Upper lobe of left lung (tissue), 6 donors: ENCODE data around the gene HOXA4. TPM values are rescaled to one million over a fixed set of nuclear protein-coding genes. Genes with fewer than 3 reads are reported as not detected.

ENCODE experiments used
- ATAC-seq, 2 donors: fragments of 200-7000 bp; cut with Tn5 transposase; one replicate each; pipeline ENCODE4 v1.9.1; 2022; ENCODE audit warnings: mild to moderate bottlenecking in 2 of 2, moderate library complexity in 2 of 2; ENCODE audit not compliant: low FRiP score in 2 of 2
- DNase-seq, 2 donors: peaks; one replicate each; pipeline ENCODE4 v3.0.0-alpha.2; 2019 to 2020
- H3K27ac ChIP-seq, 4 donors: fragments of 200-600 bp; sonication (generic); one replicate each; pipeline ENCODE4 v1.5.1; 2016 to 2019
- H3K27me3 ChIP-seq, 4 donors: fragments of 200-600 bp; sonication (generic); one replicate each; pipeline ENCODE4 v1.5.1; 2017 to 2019
- H3K36me3 ChIP-seq, 4 donors: fragments of 200-600 bp; sonication (generic); one replicate each; pipeline ENCODE4 v1.5.1; 2016 to 2019
- H3K4me1 ChIP-seq, 4 donors: fragments of 200-600 bp; sonication (generic); one replicate each; pipeline ENCODE4 v1.5.1; 2018 to 2019
- H3K4me3 ChIP-seq, 4 donors: fragments of 200-600 bp; sonication (generic); one replicate each; pipeline ENCODE4 v1.5.1; 2017 to 2019; ENCODE audit warnings: mild to moderate bottlenecking in 2 of 4, moderate library complexity in 1 of 4
- H3K9me3 ChIP-seq, 4 donors: fragments of 200-600 bp; sonication (generic); one replicate each; pipeline ENCODE4 v1.5.1; 2018 to 2019
- CTCF ChIP-seq, 6 experiments: fragments of 450-650 bp in 4 of 6; fragments of 200-600 bp in 2 of 6; sonication (generic) in 2 of 6; IDR thresholded peaks; one replicate each; pipeline ENCODE4 v1.5.1; 2016 to 2019; ENCODE audit warnings: antibody characterized with exemption in 6 of 6
- EP300 ChIP-seq, 4 donors: sonication (generic); formaldehyde crosslinking; IDR thresholded peaks; one replicate each; pipeline ENCODE4 v1.5.1; 2017; ENCODE audit warnings: antibody characterized with exemption in 4 of 4, control low read depth in 2 of 4
- POLR2A ChIP-seq, 4 donors: fragments of 450-650 bp; IDR thresholded peaks; one replicate each; pipeline ENCODE4 v1.5.1; 2016 to 2017; ENCODE audit warnings: antibody characterized with exemption in 4 of 4, mild to moderate bottlenecking in 2 of 4
- POLR2AphosphoS5 ChIP-seq, 2 donors: sonication (generic); formaldehyde crosslinking; IDR thresholded peaks; one replicate each; pipeline ENCODE4 v1.5.1; 2017; ENCODE audit warnings: antibody characterized with exemption in 2 of 2
- WGBS, 2 donors: methylation state at CpG; one replicate each; pipeline ENCODE4 v1.1.5; 2017 to 2018; 5-methylcytosine and 5-hydroxymethylcytosine counted together
- total RNA-seq, 6 donors: library from RNA; depleted of rRNA in 4 of 6; stranded (reverse); fragments of >200 nt in 4 of 6; gene quantifications; one replicate each; pipeline versions ENCODE4 v1.1.0 to v1.2.1, GENCODE V29; 2016 to 2021
- donor health status: DM: no; HTN: no; CAD: no; lungs with moderate emphysema.
- donor health status: DM: no; HTN: yes; CAD: no; lungs with severe emphysema.

HOXA4 gene
- total RNA-seq, 6 donors from 2014 or later = 1.5 to 10.5 (median 6.2) TPM

- peaks cover 2 to 96% (median 78%) of the 10 kb centered on the region in 4 donors for H3K27me3 ChIP-seq
- TF ChIP-seq POLR2A (IDR thresholded peaks at IDR 0.05) (no peak), CTCF (IDR thresholded peaks at IDR 0.05) (no peak), EP300 (IDR thresholded peaks at IDR 0.05) (no peak), POLR2AphosphoS5 (IDR thresholded peaks at IDR 0.05) (no peak)
- H3K4me3 ChIP-seq = peak overlapping the region in 2 of 4 donors; percentile 47 to 53
- DNase-seq (peak in 1 of 2 donors; percentile 8), ATAC-seq (no peak)
- 19 to 20% methylated on average over 5 to 10 of the region's 10 CpGs for WGBS, 2 donors
- H3K27ac ChIP-seq = no peak overlapping the region
- H3K9me3 ChIP-seq = peaks cover 0 to 6% (median 0%) of the 10 kb centered on the region in 4 donors
- no peaks in the 10 kb centered on the region for H3K36me3 ChIP-seq
- peaks cover 24 to 44% (median 34%) of the 10 kb centered on the region in 4 donors for H3K4me1 ChIP-seq
These were observed 41.8 kb upstream of the HOXA4 start for GRCh38 chr7:27172315-27172774.

GRCh38 chr7:27171637-27172314 lies 41.2 kb upstream of the HOXA4 start:
- ATAC-seq (no peak), DNase-seq (peak in 1 of 2 donors; percentile 18)
- Histone ChIP-seq H3K9me3 (peaks cover 0 to 6% (median 0%) of the 10 kb centered on the region in 4 donors), H3K4me1 (peaks cover 24 to 49% (median 36%) of the 10 kb centered on the region in 4 donors), H3K27ac (no peak overlapping the region), H3K4me3 (peak overlapping the region in 1 of 4 donors; percentile 5), H3K27me3 (peaks cover 2 to 98% (median 78%) of the 10 kb centered on the region in 4 donors), H3K36me3 (no peaks in the 10 kb centered on the region)
- WGBS, 2 donors = 7 to 9% methylated on average over 29 to 30 of the region's 30 CpGs
- no peak for TF ChIP-seq POLR2AphosphoS5 (IDR thresholded peaks at IDR 0.05)
- no peak for TF ChIP-seq POLR2A (IDR thresholded peaks at IDR 0.05)
- TF ChIP-seq EP300 (IDR thresholded peaks at IDR 0.05) = no peak
- TF ChIP-seq CTCF (IDR thresholded peaks at IDR 0.05) = no peak

DNA sequence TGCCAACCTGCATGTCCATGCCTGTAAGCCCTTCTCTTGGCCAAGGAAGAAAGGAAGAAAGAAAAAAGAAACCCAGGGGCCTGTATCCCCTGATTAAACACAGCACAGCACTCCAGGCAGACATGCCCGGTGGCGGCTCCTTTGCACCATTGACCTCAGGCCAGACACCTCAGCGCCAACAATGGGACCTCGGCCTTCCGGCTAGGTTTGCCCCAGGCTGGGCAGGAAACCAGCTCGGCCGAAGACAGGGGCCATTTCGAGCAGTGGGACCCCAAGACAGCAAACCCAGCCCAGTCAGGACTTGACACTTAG lies 40.7 kb upstream of the HOXA4 start:
- DNase-seq (peak in 1 of 2 donors; percentile 14), ATAC-seq (no peak)
- Histone ChIP-seq H3K4me3 (peak overlapping the region in 1 of 4 donors; percentile 5), H3K4me1 (peaks cover 24 to 54% (median 40%) of the 10 kb centered on the region in 4 donors), H3K36me3 (no peaks in the 10 kb centered on the region), H3K9me3 (peaks cover 0 to 6% (median 0%) of the 10 kb centered on the region in 4 donors), H3K27ac (no peak overlapping the region), H3K27me3 (peaks cover 2 to 98% (median 80%) of the 10 kb centered on the region in 4 donors)
- 8 to 12% methylated on average over 8 of the region's 8 CpGs for WGBS, 2 donors
- TF ChIP-seq EP300 (IDR thresholded peaks at IDR 0.05) (no peak), POLR2AphosphoS5 (IDR thresholded peaks at IDR 0.05) (no peak), CTCF (IDR thresholded peaks at IDR 0.05) (no peak), POLR2A (IDR thresholded peaks at IDR 0.05) (no peak)

- peak overlapping the region in 1 of 4 donors; percentile 29 for H3K4me3 ChIP-seq
- H3K27me3 ChIP-seq = peaks cover 2 to 98% (median 84%) of the 10 kb centered on the region in 4 donors
These were observed 40.1 kb upstream of the HOXA4 start for GRCh38 chr7:27170426-27171324.

More at GRCh38 chr7:27170426-27171324, 40.1 kb upstream of the HOXA4 start:
- H3K4me1 ChIP-seq = peaks cover 24 to 59% (median 46%) of the 10 kb centered on the region in 4 donors
- ATAC-seq (no peak), DNase-seq (no peak)
- peaks cover 0 to 10% (median 0%) of the 10 kb centered on the region in 4 donors for H3K9me3 ChIP-seq
- no peaks in the 10 kb centered on the region for H3K36me3 ChIP-seq
- TF ChIP-seq POLR2A (IDR thresholded peaks at IDR 0.05) (no peak), CTCF (IDR thresholded peaks at IDR 0.05) (no peak), EP300 (IDR thresholded peaks at IDR 0.05) (no peak), POLR2AphosphoS5 (IDR thresholded peaks at IDR 0.05) (no peak)
- H3K27ac ChIP-seq = no peak overlapping the region
- WGBS, 2 donors = 23 to 30% methylated on average over 11 of the region's 11 CpGs
